ENCODE results near the gene NUP107. TPM values are rescaled to one million over a fixed set of nuclear protein-coding genes. Genes with fewer than 3 reads are reported as not detected.

Gene NUP107
- total RNA-seq, 2 experiments from 2014 or later, result 142 to 143 TPM

GRCh38 chr12:68790081-68790951, 103.5 kb downstream of the NUP107 start:
- no peak overlapping the region for H3K27ac Mint-ChIP-seq
- no peaks in the 10 kb centered on the region for H3K9me3 Mint-ChIP-seq
- DNase-seq (no peak), ATAC-seq (no peak)
- no peaks in the 10 kb centered on the region for H3K4me1 Mint-ChIP-seq (ENCODE audit: low read depth)
- no peaks in the 10 kb centered on the region for H3K36me3 Mint-ChIP-seq (ENCODE audit: low read depth)
- H3K27me3 Mint-ChIP-seq, result no peaks in the 10 kb centered on the region
- H3K4me3 Mint-ChIP-seq, result no peak overlapping the region
- ChIA-PET CTCF (no interaction called here), POLR2A (no interaction called here)
- intact Hi-C loops (cut with micrococcal nuclease), result no loop called here
- TF ChIP-seq CTCF (IDR thresholded peaks at IDR 0.05), result no peak

- ChIA-PET CTCF (interaction anchor here (0.8 to 1.0 kb wide), 2 partner anchors 17 to 39 kb away, joined by 3 to 5 read pairs; partner anchors contain the start of gene MDM2), POLR2A (interaction anchor here (1.1 kb wide), 1 partner anchor 18 kb away, joined by 3 read pairs; no protein-coding TSS in a partner anchor)
- no peak overlapping the region for H3K27ac Mint-ChIP-seq
- H3K4me3 Mint-ChIP-seq, result no peak overlapping the region
- H3K36me3 Mint-ChIP-seq (ENCODE audit: low read depth), result no peaks in the 10 kb centered on the region
- H3K27me3 Mint-ChIP-seq, result no peaks in the 10 kb centered on the region
- no peaks in the 10 kb centered on the region for H3K4me1 Mint-ChIP-seq (ENCODE audit: low read depth)
- DNase-seq (no peak), ATAC-seq (no peak)
- no peak for TF ChIP-seq CTCF (IDR thresholded peaks at IDR 0.05)
- intact Hi-C loops (cut with micrococcal nuclease), result no loop called here
- H3K9me3 Mint-ChIP-seq, result no peaks in the 10 kb centered on the region
These were observed 104.1 kb downstream of the NUP107 start for GRCh38 chr12:68790952-68791234.

GRCh38 chr12:68791897-68792481, 105.2 kb downstream of the NUP107 start:
- no peaks in the 10 kb centered on the region for H3K27me3 Mint-ChIP-seq
- CTCF ChIA-PET, result interaction anchor here (0.8 to 1.0 kb wide), 2 partner anchors 16 to 22 kb away, joined by 3 to 5 read pairs; partner anchors contain the start of gene MDM2
- no peak overlapping the region for H3K4me3 Mint-ChIP-seq
- POLR2A ChIA-PET, result interaction anchor here (1.1 kb wide), 1 partner anchor 17 kb away, joined by 3 read pairs; no protein-coding TSS in a partner anchor
- H3K9me3 Mint-ChIP-seq, result no peaks in the 10 kb centered on the region
- H3K4me1 Mint-ChIP-seq (ENCODE audit: low read depth), result no peaks in the 10 kb centered on the region
- ATAC-seq (no peak), DNase-seq (no peak)
- no peak for TF ChIP-seq CTCF (IDR thresholded peaks at IDR 0.05)
- intact Hi-C loops (cut with micrococcal nuclease), result no loop called here
- no peak overlapping the region for H3K27ac Mint-ChIP-seq
- H3K36me3 Mint-ChIP-seq (ENCODE audit: low read depth), result no peaks in the 10 kb centered on the region

- H3K27me3 Mint-ChIP-seq, result no peaks in the 10 kb centered on the region
- H3K27ac Mint-ChIP-seq, result no peak overlapping the region
- ATAC-seq (peak; percentile 99), DNase-seq (peak; percentile 28)
- no peak overlapping the region for H3K4me3 Mint-ChIP-seq
- intact Hi-C loops (cut with micrococcal nuclease), result no loop called here
- H3K36me3 Mint-ChIP-seq (ENCODE audit: low read depth), result no peaks in the 10 kb centered on the region
- TF ChIP-seq CTCF (IDR thresholded peaks at IDR 0.05), result no peak
- ChIA-PET CTCF (no interaction called here), POLR2A (no interaction called here)
- no peaks in the 10 kb centered on the region for H3K4me1 Mint-ChIP-seq (ENCODE audit: low read depth)
- no peaks in the 10 kb centered on the region for H3K9me3 Mint-ChIP-seq
These were observed 106.2 kb downstream of the NUP107 start for GRCh38 chr12:68792952-68793351.

- ChIA-PET CTCF (no interaction called here), POLR2A (no interaction called here)
- Mint-ChIP-seq H3K4me1 (ENCODE audit: low read depth) (no peaks in the 10 kb centered on the region), H3K27ac (no peak overlapping the region), H3K27me3 (no peaks in the 10 kb centered on the region), H3K9me3 (no peaks in the 10 kb centered on the region), H3K4me3 (no peak overlapping the region), H3K36me3 (ENCODE audit: low read depth) (no peaks in the 10 kb centered on the region)
- DNase-seq (no peak), ATAC-seq (no peak)
- no peak for TF ChIP-seq CTCF (IDR thresholded peaks at IDR 0.05)
- intact Hi-C loops (cut with micrococcal nuclease), result no loop called here
These were observed 106.7 kb downstream of the NUP107 start for GRCh38 chr12:68793436-68793835.
